ENCODE results near the gene LIN7C.

- TF ChIP-seq CTCF (IDR thresholded peaks at IDR 0.05; ENCODE audit: low read length) (no peak), EZH2 (optimal IDR thresholded peaks at IDR 0.05; ENCODE audit: low read depth, low read length) (no peak)
These were observed 13.7 kb upstream of the LIN7C start for GRCh38 chr11:27520226-27520625.
